Measurements from ENCODE around the gene SPACA4. TPM values are rescaled to one million over a fixed set of nuclear protein-coding genes. Genes with fewer than 3 reads are reported as not detected.

The SPACA4 gene
- polyA plus RNA-seq, 4 donors: 0.11 to 0.26 TPM; not detected in 2

GRCh38 chr19:48596679-48597465 lies 9.7 kb upstream of the SPACA4 start:
- no peak for DNase-seq (ENCODE audit: low read depth in 4 of 4, low spot score in 2 of 4)

GRCh38 chr19:48598996-48599700 lies 7.4 kb upstream of the SPACA4 start:
- DNase-seq (ENCODE audit: low read depth in 4 of 4, low spot score in 2 of 4): no peak

- no peak for DNase-seq (ENCODE audit: low read depth in 4 of 4, low spot score in 2 of 4)
These were observed 5.7 kb upstream of the SPACA4 start for GRCh38 chr19:48600679-48601417.

- no peak for DNase-seq (ENCODE audit: low read depth in 4 of 4, low spot score in 2 of 4)
These were observed 3.5 kb upstream of the SPACA4 start for GRCh38 chr19:48603001-48603400.

GRCh38 chr19:48603449-48603848 lies 3.1 kb upstream of the SPACA4 start:
- no peak for DNase-seq (ENCODE audit: low read depth in 4 of 4, low spot score in 2 of 4)

- no peak for DNase-seq (ENCODE audit: low read depth in 4 of 4, low spot score in 2 of 4)
These were observed 2.7 kb upstream of the SPACA4 start for GRCh38 chr19:48603850-48604249.

GRCh38 chr19:48607359-48607755 lies 815 bp downstream of the SPACA4 start:
- DNase-seq (ENCODE audit: low read depth in 4 of 4, low spot score in 2 of 4): no peak

GRCh38 chr19:48608798-48609263 lies 2.3 kb downstream of the SPACA4 start:
- no peak for DNase-seq (ENCODE audit: low read depth in 4 of 4, low spot score in 2 of 4)

GRCh38 chr19:48609571-48610108 lies 3.1 kb downstream of the SPACA4 start:
- no peak for DNase-seq (ENCODE audit: low read depth in 4 of 4, low spot score in 2 of 4)

- no peak for DNase-seq (ENCODE audit: low read depth in 4 of 4, low spot score in 2 of 4)
These were observed 5.3 kb downstream of the SPACA4 start for GRCh38 chr19:48611872-48612271.

- DNase-seq (ENCODE audit: low read depth in 4 of 4, low spot score in 2 of 4): no peak
These were observed 6.7 kb downstream of the SPACA4 start for GRCh38 chr19:48613024-48613851.

GRCh38 chr19:48613852-48614435 lies 7.4 kb downstream of the SPACA4 start:
- DNase-seq (ENCODE audit: low read depth in 4 of 4, low spot score in 2 of 4): no peak

GRCh38 chr19:48614436-48615230 lies 8.1 kb downstream of the SPACA4 start, which contains the start of gene FAM83E:
Gene FAM83E, minus strand, starts transcription at chr19:48615076. Its CDS starts 1,704 bp downstream, at chr19:48613372.
- no peak for DNase-seq (ENCODE audit: low read depth in 4 of 4, low spot score in 2 of 4)

- DNase-seq (ENCODE audit: low read depth in 4 of 4, low spot score in 2 of 4): no peak
These were observed 8.9 kb downstream of the SPACA4 start for GRCh38 chr19:48615231-48616040.

GRCh38 chr19:48616041-48616436 lies 9.5 kb downstream of the SPACA4 start:
- no peak for DNase-seq (ENCODE audit: low read depth in 4 of 4, low spot score in 2 of 4)

GRCh38 chr19:48616491-48617056 lies 10.0 kb downstream of the SPACA4 start:
- DNase-seq (ENCODE audit: low read depth in 4 of 4, low spot score in 2 of 4): no peak

- DNase-seq (ENCODE audit: low read depth in 4 of 4, low spot score in 2 of 4): no peak
These were observed 10.8 kb downstream of the SPACA4 start for GRCh38 chr19:48617146-48617937.
